NCI-H345 (cell line): ENCODE results near the gene LPAR5.
A peak's percentile ranks its signal among the peaks of the same experiment; 100 is the strongest.

Experiments used
- DNase-seq: peaks from one replicate; lab custom pipeline; 2025; lab: John Stamatoyannopoulos, UW

LPAR5 gene

DNA sequence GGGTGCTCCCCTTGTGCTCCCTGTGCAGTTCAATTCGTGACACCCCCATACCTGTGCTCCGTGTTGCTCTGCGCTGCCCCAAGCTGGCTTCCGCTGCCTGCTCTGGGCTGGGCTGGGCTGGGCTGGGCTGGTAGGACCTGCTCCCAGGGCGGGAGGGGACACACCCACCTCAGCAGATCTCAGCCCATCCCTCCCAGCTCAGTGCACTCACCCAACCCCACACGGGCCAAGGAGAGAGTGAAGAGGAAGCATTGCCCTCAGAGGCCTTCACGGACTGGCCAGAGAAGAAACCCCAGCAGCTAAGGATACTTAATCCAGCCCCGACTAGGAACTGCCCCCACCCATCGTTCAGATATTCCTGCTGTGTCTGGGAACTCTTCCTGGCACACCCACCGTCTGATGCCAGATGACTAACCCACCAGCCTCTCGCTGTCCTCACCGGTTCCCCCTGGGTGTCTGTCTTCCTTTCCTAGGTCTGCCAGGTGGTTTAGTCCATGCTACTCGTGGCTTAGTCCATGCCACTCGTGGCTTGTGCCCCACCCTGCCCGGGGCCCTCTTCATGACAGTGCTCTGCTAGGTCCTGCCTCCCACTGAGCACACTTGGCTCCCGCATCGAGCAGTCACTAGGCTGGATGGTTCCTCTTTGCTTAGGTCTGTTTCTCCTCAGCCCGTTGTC lies at the start of gene LPAR5:
Gene LPAR5, minus strand, starts transcription at position 104 of the 676 bp plus-strand sequence. CDS start 14,711 bp downstream, outside the sequence.
- no peak for DNase-seq

DNA sequence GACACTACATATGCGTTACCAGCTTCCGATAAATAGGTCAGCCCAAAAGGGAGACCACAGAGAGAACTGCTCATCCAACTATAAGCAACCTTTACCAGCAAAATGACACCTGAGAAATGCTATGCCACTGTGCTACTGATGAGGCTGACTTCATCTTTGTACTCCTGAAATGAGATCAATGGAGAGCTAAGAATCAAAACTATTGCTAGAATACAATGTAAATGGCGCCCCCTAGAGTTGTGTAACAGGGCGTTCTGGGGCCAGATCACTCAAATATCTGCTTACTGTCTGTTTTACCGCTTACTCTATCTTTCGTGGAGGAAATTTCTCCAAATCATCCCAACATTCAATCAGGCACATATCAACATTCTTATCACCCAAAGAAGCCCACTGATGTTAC lies 48.9 kb upstream of the LPAR5 start:
- peak; percentile 26 for DNase-seq

DNA sequence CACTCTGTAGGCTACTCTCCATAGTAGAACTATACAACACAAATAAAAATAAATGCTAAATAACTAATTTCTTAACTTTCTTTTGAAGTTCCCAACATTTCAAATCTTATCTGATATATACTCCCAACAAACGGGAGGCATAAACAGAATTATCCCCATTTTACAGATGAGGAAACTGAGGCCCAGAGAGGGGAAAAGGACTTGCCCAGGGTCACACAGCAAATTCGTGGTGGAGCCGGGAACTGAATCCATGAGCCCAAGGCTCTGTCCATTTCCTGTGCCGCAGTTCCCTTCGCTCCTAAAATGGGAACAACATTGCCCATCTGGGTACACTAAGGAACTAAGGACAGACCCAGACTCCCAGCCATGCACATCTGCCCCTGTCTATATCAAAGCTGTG lies 41.2 kb upstream of the LPAR5 start:
- DNase-seq: no peak

DNA sequence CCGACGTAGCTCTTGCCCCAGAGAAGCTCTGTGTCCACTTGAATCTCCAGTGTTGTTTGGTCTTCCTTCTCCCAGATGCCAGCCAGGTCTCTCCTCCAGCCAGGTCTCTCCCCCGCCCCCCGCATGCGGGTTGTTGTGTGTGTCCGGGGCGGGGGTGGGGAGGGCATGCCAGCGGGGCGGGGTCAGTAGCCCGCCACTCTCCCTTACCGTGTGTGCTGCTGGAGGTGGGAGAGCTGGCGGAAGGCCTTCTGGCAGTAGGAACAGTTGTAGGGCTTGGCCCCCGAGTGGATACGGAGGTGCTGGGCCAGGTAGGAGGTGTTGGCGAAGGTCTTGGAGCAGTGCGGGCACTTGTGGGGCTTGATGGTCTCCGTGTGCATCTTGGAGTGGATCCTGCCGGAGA lies 36.4 kb upstream of the LPAR5 start:
- no peak for DNase-seq

DNA sequence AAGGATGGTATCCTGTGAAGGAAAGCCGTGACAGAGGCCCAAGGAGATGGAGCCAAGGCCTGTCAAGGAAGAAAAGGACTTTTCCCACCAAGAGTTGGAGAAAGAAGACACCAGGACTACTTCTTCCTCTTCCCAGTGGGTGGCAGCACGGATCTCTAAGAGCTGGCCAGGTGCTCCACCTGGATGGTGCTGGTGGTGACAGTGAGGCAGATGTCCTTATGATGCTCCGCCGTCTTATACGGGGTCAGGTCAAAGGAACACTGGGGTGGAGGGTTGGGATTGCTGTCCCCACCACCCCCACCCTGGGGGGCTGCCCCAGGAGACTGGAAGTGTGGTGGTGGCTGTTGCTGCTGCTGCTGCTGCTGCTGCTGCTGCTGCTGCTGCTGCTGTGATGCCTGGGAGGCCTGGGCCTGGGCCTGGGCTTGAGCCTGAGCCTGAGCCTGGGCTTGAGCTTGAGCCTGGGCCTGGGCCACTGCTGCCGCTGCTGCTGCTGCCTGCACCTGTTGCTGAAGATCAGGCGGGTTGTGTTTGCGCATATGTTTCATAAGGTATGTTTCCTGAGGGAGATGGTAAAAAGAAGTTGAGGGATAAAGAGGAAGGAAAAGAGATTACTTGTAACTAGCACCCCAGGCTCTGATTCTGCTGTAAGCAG lies 31.9 kb upstream of the LPAR5 start:
- no peak for DNase-seq

DNA sequence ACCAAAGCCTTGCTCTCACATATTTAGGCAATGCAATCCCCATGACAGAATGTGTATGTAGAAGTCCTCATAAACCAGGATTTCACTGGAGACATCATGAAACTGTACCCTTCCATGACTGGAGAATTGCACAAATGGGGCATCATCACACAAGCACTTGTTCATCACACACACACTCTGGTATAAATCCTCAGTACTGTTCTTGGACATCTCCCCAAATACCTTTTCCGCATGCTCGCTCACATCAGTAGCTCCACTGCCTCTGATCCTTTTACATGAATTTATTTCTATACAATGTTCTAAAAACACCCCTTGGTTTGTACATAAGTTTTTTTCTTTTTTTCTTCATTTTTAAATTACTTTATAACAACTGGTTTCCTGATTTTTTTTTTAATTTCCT lies 30.5 kb upstream of the LPAR5 start:
- DNase-seq: no peak

DNA sequence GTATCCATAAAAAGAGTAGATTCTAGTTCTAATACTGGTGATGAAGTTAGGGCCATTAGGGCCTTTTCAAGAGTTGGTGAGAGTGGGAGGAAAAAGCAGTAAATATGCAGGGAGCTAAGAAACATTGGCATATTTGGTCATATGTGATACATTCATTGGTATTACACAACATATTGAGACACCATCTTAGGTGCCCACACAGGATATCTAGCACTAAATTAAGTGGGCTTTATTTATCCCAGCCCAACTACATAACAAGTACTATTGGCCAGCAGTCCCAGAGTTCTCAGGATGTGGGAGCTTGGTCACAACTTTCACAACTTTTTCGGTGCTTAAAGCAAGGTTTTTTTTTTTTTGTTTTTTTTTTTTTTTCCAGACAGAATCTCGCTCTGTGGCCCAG lies 29.1 kb upstream of the LPAR5 start:
- no peak for DNase-seq

DNA sequence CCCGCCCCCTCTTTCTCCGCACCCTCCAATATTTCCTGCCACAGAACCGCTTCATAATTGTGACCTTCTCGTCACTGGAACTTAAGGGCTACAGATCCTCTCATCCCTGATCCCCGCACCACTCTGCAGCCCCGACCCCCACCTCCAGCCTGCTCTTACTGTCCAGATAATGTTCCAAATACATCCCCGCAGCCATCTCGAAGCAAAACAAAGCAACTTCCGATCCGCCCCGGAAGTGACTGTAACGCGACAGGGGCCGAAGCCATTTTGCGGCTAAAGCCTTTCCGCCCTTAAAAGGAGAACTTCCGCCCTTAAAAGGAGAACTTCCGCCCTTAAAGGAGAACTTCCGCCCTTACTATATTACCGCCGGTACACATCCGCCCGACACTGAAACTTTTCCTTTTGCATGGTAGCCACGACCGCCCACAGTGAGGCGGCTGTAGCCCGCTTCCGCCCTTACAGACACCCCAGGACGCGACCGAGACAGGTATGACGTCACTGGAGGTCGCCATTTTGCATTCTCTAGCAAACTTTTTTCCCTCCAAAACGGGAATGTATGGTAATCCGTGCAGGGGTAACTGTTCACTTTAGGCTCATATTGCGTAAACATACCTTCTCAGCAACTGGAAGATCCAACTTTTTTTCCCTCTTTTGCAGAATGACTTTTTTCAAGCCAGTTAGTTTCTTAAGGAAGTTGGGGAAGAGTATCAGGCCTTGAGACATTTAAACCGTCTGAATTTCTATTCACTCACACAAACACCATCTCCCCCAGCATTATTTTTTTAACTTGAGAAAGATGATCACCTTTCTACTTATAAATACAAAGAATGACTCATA lies 27.4 kb upstream of the LPAR5 start, which contains the start of gene ING4:
Gene ING4, minus strand, starts transcription at position 214 of the 837 bp plus-strand sequence. Its CDS starts 18 bp downstream, at position 196.
- peak; percentile 99 for DNase-seq

DNA sequence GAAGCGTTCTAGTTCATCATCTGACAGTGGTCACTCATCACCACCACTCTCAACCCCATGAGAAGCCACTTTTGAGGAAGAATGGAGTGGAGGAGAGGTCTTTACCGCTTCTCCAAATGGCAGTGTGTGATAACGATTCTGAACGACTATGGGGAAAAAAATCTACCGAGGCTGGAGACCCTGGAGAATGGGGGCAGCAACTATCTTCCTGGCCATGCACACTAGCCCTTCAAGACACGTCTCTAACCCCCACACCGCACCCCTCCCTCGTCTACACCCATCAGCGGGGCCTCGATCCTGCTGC lies 26.8 kb upstream of the LPAR5 start:
- no peak for DNase-seq

DNA sequence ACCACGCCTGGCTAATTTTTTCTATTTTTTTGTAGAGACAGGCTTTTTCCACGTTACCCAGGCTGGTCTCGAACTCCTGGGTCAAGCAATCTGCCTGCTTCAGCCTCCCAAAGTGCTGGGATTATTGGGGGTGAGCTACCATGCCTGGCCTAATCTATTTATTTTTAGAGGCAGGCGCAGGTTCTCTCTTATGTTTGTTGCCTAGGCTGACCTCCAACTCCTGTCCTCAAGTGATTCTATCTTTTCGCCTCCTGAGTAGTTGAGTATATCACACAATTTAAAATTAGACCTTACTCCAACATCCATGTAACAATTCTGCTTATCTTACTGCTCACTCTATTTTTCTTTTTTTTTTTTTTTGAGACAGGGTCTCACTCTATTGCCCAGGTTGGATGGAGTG lies 18.2 kb upstream of the LPAR5 start:
- DNase-seq: no peak

DNA sequence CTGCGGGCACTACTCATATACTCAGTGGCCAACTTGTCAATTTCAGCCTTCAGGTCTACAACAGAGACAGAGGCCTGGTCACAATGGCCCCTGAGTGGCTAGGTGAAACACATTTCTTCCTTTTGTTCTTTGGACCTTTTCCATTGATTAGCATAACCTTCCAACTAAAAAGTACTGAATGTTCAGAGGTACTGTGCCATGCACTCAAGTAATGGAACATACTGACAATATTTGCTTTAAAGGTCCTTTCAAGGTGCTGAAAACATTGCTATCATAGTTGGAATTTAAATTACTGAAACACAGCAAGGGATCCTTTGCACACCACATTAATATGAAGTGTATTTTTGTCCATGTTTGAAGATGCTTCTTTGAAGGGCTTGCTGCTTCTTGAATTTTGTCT lies 17.6 kb upstream of the LPAR5 start:
- no peak for DNase-seq

DNA sequence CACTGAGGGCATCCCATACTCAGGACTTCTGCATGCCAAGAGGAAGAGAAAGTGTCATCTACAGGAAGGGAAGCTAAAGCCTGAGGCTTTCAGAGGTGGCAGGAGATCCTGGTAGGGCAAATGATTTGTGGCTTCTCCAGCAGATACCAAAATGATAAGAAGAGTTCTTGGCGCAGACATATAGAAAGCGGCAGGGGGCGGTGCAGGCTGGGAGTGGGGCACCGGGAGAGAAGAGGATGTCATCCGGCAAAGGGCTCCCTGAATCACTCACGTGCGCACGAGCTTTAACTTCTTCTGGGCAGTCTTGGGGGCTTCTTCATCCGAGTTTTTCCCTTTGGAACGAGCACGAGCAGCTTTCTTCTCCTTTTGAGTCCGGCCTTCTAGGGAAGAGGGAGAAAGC lies 16.6 kb upstream of the LPAR5 start:
- DNase-seq: no peak

DNA sequence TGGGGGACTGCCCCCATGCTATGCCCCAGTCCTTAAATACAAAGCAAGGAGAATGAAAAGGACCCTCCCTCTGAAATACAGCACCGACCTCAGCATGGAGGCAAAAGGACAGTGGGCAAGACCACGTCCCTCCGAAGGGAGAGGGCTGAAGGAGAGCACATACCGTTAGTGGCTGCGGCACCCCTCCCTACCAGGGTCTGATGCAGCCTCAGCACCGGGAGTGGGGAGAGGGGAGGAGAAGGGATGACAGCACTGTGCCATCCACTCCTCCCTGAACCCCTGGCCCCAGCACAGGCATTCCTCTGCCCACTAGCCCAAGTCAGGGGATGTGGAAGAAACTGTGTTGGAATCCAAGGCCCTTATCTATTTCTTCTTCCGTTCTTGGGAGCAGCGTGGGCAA lies 15.1 kb upstream of the LPAR5 start:
- DNase-seq: no peak

DNA sequence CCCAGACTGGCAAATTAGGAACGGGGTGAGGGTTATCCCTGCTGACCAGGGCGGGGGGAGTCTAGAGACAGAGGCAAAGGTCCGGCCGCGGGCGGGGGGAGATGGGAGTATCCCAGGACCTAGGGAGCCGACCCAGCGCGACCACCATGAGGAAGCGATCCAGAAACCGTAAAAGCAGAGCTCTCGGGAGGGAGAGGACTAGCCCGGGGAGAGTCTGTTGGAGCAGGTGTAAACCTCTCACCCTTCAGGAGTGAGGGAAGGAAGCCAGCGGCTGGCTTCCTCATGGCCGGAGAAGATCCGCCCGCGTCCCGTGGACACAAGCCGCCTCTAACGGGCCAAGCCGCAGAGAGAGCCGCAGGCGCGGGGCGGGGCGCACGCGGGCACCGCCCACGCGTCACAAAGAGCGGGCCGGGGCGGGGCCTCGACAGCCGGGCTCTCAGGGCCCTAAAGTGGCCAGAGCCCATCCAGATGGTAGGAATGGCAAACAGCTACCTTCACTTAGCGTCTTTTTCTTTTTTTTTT lies 11.4 kb upstream of the LPAR5 start, which contains the start of gene ACRBP:
Gene ACRBP, minus strand, starts transcription at position 350 of the 522 bp plus-strand sequence. Its CDS starts 66 bp downstream, at position 284.
- DNase-seq: no peak

DNA sequence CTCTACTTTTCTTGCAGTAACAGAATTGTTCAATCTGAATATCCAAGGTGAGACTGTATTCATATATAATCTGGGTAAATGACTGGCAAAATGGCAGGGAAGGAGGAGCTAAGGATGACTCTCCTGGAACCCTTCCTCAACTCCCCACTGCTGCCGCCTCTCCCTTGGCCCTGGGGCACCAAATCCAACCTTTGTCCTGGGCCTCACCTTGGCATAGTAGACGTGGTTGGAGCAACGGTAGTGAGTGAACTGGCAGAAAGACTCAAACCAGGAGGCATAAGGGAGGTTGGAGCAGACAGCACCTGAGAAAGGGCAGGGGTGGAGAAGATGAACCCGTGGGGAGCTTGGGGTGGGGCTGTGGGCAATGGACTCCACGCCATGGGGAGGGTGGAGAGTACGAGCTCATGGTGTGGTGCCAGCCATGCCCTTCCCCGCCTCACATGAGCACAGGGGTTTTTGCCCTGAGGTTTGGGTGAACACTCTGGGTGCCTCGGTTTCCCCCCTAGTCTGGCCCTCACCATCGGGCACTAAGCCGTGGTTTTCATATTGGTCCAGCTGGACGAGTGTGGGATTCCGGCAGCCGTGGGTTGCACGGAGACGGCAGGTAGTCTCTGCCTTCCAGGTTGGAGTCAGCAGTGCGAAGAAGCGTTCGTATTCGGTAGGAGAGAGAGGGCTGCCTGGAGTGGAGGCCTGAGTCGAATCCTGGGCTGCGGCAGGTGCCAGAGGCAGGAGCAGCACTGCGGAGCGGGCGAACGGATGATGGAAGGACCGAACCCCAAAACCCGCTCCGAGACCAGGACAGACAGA lies 10.7 kb upstream of the LPAR5 start:
- DNase-seq: no peak

DNA sequence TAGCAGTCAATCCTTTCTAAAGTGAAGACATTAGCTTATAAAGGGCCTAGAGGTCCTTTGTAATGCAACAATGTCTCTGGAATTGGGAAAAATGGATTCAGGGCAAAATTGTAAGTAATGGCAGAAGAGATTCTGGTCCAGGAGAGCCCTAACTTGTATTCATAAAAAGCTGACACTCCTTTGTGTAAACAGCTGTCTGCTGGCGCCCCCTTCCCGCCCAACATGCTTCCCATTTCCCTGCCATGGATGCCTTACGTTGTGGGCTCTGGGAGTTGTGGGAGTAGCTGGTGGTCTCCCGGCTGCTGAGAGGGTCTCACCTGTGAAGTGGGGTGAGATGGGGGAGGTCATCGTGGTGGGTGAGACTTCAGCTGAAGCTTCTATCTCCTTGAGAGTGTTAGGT lies 9.1 kb upstream of the LPAR5 start:
- no peak for DNase-seq

DNA sequence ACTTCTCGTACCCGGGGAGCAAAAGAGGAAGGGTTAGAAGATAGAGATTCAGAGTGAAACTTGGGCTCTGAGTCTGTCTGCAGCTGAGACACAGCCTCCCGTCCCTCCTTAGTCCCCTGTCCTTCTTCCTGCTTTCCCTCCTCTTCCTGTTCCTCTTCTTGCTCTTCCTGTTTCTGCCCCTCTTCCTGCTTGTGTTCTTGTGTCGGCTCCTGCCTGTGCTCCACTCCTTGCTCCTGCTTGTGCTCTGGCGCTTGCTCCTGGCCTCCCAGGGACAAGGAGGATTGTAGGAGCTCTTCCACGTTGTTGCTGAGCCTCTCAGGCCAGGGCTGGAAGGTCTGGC lies 8.5 kb upstream of the LPAR5 start:
- no peak for DNase-seq

DNA sequence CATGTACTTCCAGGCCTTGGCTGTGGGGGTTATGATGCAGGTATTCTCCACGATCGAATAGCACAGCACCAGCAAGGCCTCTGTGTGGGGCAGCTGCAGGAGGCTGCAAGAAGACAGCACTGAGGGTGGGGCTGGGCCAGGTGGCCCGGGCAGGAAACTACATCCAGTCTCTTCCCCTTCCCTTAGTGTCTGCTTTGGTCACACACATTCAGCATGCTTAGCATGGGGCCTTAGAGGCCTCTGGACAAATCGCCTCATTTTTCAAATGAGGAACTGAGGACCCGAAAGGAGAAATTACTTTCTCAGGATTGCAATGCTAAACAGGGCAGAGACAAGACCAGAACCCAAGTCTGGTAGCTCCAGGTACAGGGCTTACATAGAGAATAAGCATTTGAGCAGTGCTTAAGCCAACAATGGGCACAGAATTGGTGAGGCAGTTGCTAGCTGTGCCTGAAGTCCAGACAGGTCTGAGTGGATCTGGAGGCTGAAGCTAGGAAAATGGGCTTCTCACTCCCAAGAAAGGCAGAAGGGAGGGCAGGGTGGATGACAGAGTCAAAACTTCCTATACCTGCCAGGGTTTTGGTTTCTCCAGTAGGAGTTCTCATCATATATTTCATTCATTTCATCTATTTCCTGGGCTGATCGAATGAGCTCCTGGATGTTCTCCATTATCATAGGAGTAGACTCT lies 8.0 kb upstream of the LPAR5 start:
- DNase-seq: no peak

DNA sequence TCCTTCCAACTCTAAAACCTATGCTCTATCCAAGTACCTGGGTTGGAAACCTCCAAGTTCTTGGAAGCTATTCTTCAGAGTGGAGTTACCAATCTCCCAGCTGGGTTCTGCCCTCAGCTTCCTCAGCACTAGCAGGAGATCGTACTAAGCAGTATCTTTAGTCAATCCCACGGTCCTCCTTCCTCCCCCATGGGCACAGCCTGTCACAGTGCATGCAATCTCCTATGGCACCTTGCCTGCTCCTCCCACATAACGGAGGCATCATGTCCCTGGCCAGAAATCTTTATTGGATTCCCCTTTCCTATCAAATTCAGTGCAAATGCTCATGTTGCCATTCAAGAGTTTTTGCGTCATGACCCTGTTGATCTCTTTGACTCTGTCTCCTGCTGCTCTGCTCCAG lies 5.4 kb upstream of the LPAR5 start:
- no peak for DNase-seq

DNA sequence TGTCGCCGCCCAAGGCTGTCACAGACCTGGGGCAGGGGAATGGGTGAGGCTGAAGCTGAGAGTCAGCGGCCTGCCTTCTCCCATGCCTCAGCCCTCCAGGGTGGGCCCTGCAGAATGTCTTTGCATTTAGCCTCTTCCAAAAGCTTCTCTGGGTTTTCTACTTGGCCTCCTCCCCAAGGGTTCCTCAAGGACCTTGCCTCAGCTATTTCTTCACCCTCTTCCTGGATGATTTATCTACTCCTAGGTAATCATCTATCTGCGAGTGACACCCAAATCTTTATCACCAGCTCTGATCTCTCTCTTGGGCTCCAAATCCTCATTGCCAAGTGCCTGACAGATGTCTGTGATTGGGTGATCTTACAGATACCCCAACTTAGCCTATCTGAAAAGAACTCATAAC lies 4.7 kb upstream of the LPAR5 start:
- no peak for DNase-seq

DNA sequence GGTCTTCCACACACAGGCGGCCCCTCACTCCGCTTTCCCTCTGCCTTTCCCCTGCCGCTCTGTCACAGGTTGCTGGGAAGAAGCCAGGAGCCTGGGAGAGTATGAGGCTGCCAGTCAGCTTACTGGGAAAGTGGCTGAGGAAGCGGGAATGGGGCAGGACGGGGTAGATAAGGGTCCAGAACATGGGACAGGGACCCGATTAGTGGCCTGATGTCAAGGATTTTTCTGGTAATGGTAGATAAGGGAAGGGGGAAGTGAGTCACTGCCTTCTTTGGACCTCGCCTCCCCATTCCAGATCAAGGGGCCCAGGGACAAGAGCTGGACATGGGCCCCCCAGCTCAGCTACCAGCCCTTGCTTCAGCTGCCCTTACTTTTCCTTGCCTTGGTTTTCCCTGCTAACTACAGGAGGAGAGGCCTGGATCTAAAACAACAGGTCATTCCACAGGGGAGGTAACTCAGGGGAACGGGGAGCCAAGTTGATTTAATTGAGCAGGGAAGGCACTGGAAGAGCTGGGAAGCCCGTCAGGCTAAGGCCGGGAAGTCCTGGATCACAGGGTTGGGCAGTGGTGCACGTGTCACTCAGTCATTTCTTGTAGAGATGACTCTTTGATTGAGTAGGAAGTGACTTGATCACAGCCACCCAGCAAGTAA lies 3.5 kb upstream of the LPAR5 start:
- no peak for DNase-seq
